H1 (cell line): ENCODE measurements around the gene TXNDC5. TPM values are rescaled to one million over a fixed set of nuclear protein-coding genes. Genes with fewer than 3 reads are reported as not detected.

Experiments
- CTCF ChIA-PET: fragments of 300-600 bp; sonication (Branson Sonifier 250); formaldehyde crosslinking; loops from one replicate; lab custom pipeline; 2021; ENCODE audit not compliant: partially characterized antibody; lab: Charles Lee
- POLR2A ChIA-PET: fragments of 300-600 bp; sonication (Branson Sonifier 250); formaldehyde crosslinking; loops from one replicate; lab custom pipeline; 2021; ENCODE audit warnings: inconsistent platforms; ENCODE audit not compliant: partially characterized antibody; lab: Charles Lee
- DNase-seq, 2 experiments: peaks; one replicate each; pipeline versions ENCODE4 v3.0.0 to v3.0.0-alpha.2; 2010 to 2022; ENCODE audit warnings: low spot score in 2 of 2, low read depth in 1 of 2, mixed read lengths in 1 of 2
- FAIRE-seq: peaks from 2 replicates; lab custom pipeline; 2011; peaks lifted over from hg19 to GRCh38; lab: Jason Lieb, UNC
- H2AFZ ChIP-seq: 2 replicates; pipeline ENCODE4 v1.8.1; 2012; ENCODE audit warnings: low read length, inconsistent platforms
- H2AK5ac ChIP-seq: 2 replicates; pipeline ENCODE4 v1.6.1; 2013; ENCODE audit warnings: low read depth, low read length
- H2BK120ac ChIP-seq: replicated peaks from 2 replicates; pipeline ENCODE3; 2013; ENCODE audit warnings: low read depth, low read length, inconsistent platforms
- H2BK12ac ChIP-seq: 2 replicates; pipeline ENCODE4 v1.6.1; 2013; ENCODE audit warnings: low read depth, low read length
- H2BK15ac ChIP-seq: 2 replicates; pipeline ENCODE4 v1.6.1; 2013; ENCODE audit warnings: low read length
- H2BK20ac ChIP-seq: 2 replicates; pipeline ENCODE4 v1.6.1; 2013; ENCODE audit warnings: low read length
- H2BK5ac ChIP-seq: 2 replicates; pipeline ENCODE4 v1.6.1; 2013; ENCODE audit warnings: low read depth, low read length
- H3K14ac ChIP-seq: 2 replicates; pipeline ENCODE4 v1.6.1; 2013; ENCODE audit warnings: inconsistent platforms; ENCODE audit not compliant: insufficient read length
- H3K18ac ChIP-seq: 2 replicates; pipeline ENCODE4 v1.6.1; 2013; ENCODE audit warnings: low read length; ENCODE audit errors: extremely low read depth
- H3K23ac ChIP-seq: 2 replicates; pipeline ENCODE4 v1.6.1; 2013; ENCODE audit warnings: inconsistent platforms; ENCODE audit not compliant: insufficient read length
- H3K23me2 ChIP-seq: 2 replicates; pipeline ENCODE4 v1.6.1; 2013; ENCODE audit warnings: low read depth, low read length
- H3K27ac ChIP-seq: 2 replicates; pipeline ENCODE4 v1.6.1; 2011; ENCODE audit warnings: low read depth, low read length, inconsistent platforms
- H3K27me3 ChIP-seq, 4 experiments: replicated peaks in 1 of 4; 1 replicate in 1 of 4; 2 replicates in 3 of 4; pipeline versions ENCODE4 v1.6.1 to v1.8.1; 2011 to 2013; ENCODE audit warnings: low read length in 3 of 4, mild to moderate bottlenecking in 3 of 4, inconsistent platforms in 2 of 4, mixed read lengths in 2 of 4, moderate library complexity in 1 of 4; ENCODE audit not compliant: control insufficient read depth in 3 of 4, insufficient read depth in 3 of 4; ENCODE audit errors: extremely low read depth in 1 of 4
- H3K36me3 ChIP-seq, 4 experiments: 2 replicates each; pipeline versions ENCODE4 v1.6.1 to v1.8.1; 2011 to 2013; ENCODE audit warnings: mild to moderate bottlenecking in 4 of 4, low read length in 3 of 4, moderate library complexity in 2 of 4, control low read depth in 1 of 4, inconsistent platforms in 1 of 4; ENCODE audit not compliant: insufficient read depth in 4 of 4, control insufficient read depth in 2 of 4
- H3K4ac ChIP-seq: replicated peaks from 2 replicates; pipeline ENCODE3; 2013; ENCODE audit warnings: low read length, low read depth, mixed read lengths, inconsistent platforms; ENCODE audit not compliant: insufficient read length
- H3K4me1 ChIP-seq, 4 experiments: replicated peaks in 1 of 4; 1 replicate in 1 of 4; 2 replicates in 3 of 4; pipeline versions ENCODE4 v1.6.1 to v1.8.1; 2011 to 2013; ENCODE audit warnings: low read length in 3 of 4, inconsistent platforms in 2 of 4, mixed read lengths in 1 of 4; ENCODE audit not compliant: insufficient read depth in 4 of 4, control insufficient read depth in 3 of 4
- H3K4me2 ChIP-seq, 2 experiments: 2 replicates each; pipeline versions ENCODE4 v1.6.1 to v1.8.1; 2011 to 2013; ENCODE audit warnings: low read depth in 2 of 2, low read length in 2 of 2, control low read depth in 1 of 2, inconsistent platforms in 1 of 2, mild to moderate bottlenecking in 1 of 2; ENCODE audit not compliant: insufficient read depth in 1 of 2
- H3K4me3 ChIP-seq, 4 experiments: fragments of 200-600, 300-600 bp in 1 of 4; sonication (generic), shearing (Covaris generic), sonication (Bioruptor Twin) in 1 of 4; 2 replicates each; pipeline versions ENCODE4 v1.5.1 to v1.8.1; 2011 to 2016; ENCODE audit warnings: low read length in 4 of 4, low read depth in 3 of 4, control low read depth in 2 of 4, inconsistent platforms in 2 of 4, mild to moderate bottlenecking in 2 of 4, mixed read lengths in 1 of 4, moderate library complexity in 1 of 4; ENCODE audit not compliant: insufficient read depth in 2 of 4; ENCODE audit errors: extremely low read depth in 1 of 4
- H3K56ac ChIP-seq: replicated peaks from 2 replicates; pipeline ENCODE3; 2013; ENCODE audit warnings: low read depth, mild to moderate bottlenecking, mixed read lengths, low read length, inconsistent platforms; ENCODE audit not compliant: insufficient read length
- H3K79me1 ChIP-seq: 2 replicates; pipeline ENCODE4 v1.6.1; 2013; ENCODE audit warnings: low read depth, low read length, control low read depth
- H3K79me2 ChIP-seq, 2 experiments: 2 replicates each; pipeline versions ENCODE4 v1.6.1 to v1.8.1; 2012 to 2013; ENCODE audit warnings: low read length in 2 of 2, mild to moderate bottlenecking in 2 of 2, inconsistent platforms in 1 of 2; ENCODE audit not compliant: insufficient read depth in 2 of 2, control insufficient read depth in 1 of 2
- H3K9ac ChIP-seq, 4 experiments: replicated peaks in 1 of 4; 1 replicate in 1 of 4; 2 replicates in 3 of 4; pipeline versions ENCODE4 v1.6.1 to v1.8.1; 2011 to 2013; ENCODE audit warnings: low read depth in 3 of 4, low read length in 3 of 4, control low read depth in 2 of 4, mild to moderate bottlenecking in 2 of 4, moderate library complexity in 2 of 4, inconsistent platforms in 1 of 4; ENCODE audit errors: extremely low read depth in 1 of 4
- H3K9me3 ChIP-seq, 2 experiments: 2 replicates each; pipeline versions ENCODE4 v1.6.1 to v1.8.1; 2012 to 2013; ENCODE audit warnings: mild to moderate bottlenecking in 2 of 2, moderate library complexity in 2 of 2, control low read depth in 1 of 2, inconsistent platforms in 1 of 2, low read depth in 1 of 2, low read length in 1 of 2, mixed read lengths in 1 of 2; ENCODE audit not compliant: insufficient read depth in 2 of 2
- H4K20me1 ChIP-seq, 2 experiments: replicated peaks in 1 of 2; 2 replicates each; pipeline versions ENCODE3 to v1.8.1; 2011 to 2013; ENCODE audit warnings: inconsistent platforms in 2 of 2, low read length in 2 of 2, mild to moderate bottlenecking in 1 of 2; ENCODE audit not compliant: insufficient read depth in 2 of 2, control insufficient read depth in 1 of 2
- H4K5ac ChIP-seq: 2 replicates; pipeline ENCODE4 v1.6.1; 2013; ENCODE audit warnings: low read length, low read depth, mixed read lengths, inconsistent platforms; ENCODE audit not compliant: insufficient read length
- H4K8ac ChIP-seq: 2 replicates; pipeline ENCODE4 v1.8.0; 2013; ENCODE audit warnings: mild to moderate bottlenecking, moderate library complexity, low read length, inconsistent platforms; ENCODE audit not compliant: insufficient read depth; ENCODE audit errors: extremely low read depth
- H4K91ac ChIP-seq: replicated peaks from 2 replicates; pipeline ENCODE3; 2013; ENCODE audit warnings: low read length, mixed read lengths, inconsistent platforms; ENCODE audit not compliant: insufficient read length
- CHD1 ChIP-seq: IDR thresholded peaks from 2 replicates; pipeline ENCODE4 v1.6.1; 2012; ENCODE audit warnings: low read depth, low read length, improper control_type of control experiment
- EP300 ChIP-seq, 2 experiments: IDR thresholded peaks; 1 replicate in 1 of 2; 2 replicates in 1 of 2; pipeline ENCODE4 v1.6.1; 2011 to 2012; ENCODE audit warnings: low read depth in 2 of 2, low read length in 2 of 2, mild to moderate bottlenecking in 2 of 2, borderline replicate concordance in 1 of 2, inconsistent platforms in 1 of 2, moderate library complexity in 1 of 2
- FOSL1 ChIP-seq: IDR thresholded peaks from 2 replicates; pipeline ENCODE4 v1.6.1; 2011; ENCODE audit warnings: mild to moderate bottlenecking, low read depth, low read length, moderate library complexity; ENCODE audit not compliant: insufficient read depth
- KDM5A ChIP-seq: fragments of 200-600 bp; IDR thresholded peaks from 2 replicates; pipeline ENCODE4 v1.7.1; 2012; ENCODE audit warnings: mild to moderate bottlenecking, low read length, inconsistent platforms, mixed read lengths
- MAX ChIP-seq: IDR thresholded peaks from 2 replicates; pipeline ENCODE4 v1.6.1; 2012; ENCODE audit warnings: inconsistent platforms
- PHF8 ChIP-seq: fragments of 200-600 bp; sonication (generic); conservative IDR thresholded peaks from 2 replicates; pipeline ENCODE4 v1.7.1; 2012; ENCODE audit warnings: low read depth, mild to moderate bottlenecking, inconsistent platforms, low read length, moderate library complexity
- POLR2A ChIP-seq, 2 experiments: IDR thresholded peaks; 1 replicate in 1 of 2; 2 replicates in 1 of 2; pipeline ENCODE4 v1.6.1; 2011; ENCODE audit warnings: low read depth in 2 of 2, low read length in 2 of 2, mild to moderate bottlenecking in 2 of 2; ENCODE audit errors: control extremely low read depth in 1 of 2
- SIX5 ChIP-seq: IDR thresholded peaks from 2 replicates; pipeline ENCODE4 v1.6.1; 2011; ENCODE audit warnings: mild to moderate bottlenecking, low read depth, low read length
- TAF7 ChIP-seq: optimal IDR thresholded peaks from 2 replicates; pipeline ENCODE3; 2011; ENCODE audit warnings: low read depth, mild to moderate bottlenecking, inconsistent platforms, low read length, moderate library complexity, borderline replicate concordance
- TEAD4 ChIP-seq: IDR thresholded peaks from 2 replicates; pipeline ENCODE4 v1.6.1; 2012; ENCODE audit warnings: low read depth, low read length, inconsistent platforms, mixed read lengths
- WGBS, 2 experiments: shearing (Covaris generic) in 1 of 2; methylation state at CpG; one replicate each; pipeline versions ENCODE4 v1.1.6 to v1.1.7; 2013 to 2015; ENCODE audit warnings: low lambda C conversion rate in 2 of 2, mixed read lengths in 2 of 2, inconsistent platforms in 1 of 2, low coverage in 1 of 2, missing lambda C conversion rate in 1 of 2; ENCODE audit not compliant: insufficient replicate concordance in 2 of 2, insufficient coverage in 1 of 2, insufficient read length in 1 of 2; ENCODE audit errors: extremely low coverage in 1 of 2, missing lambda C conversion rate in 1 of 2; 5-methylcytosine and 5-hydroxymethylcytosine counted together
- polyA plus RNA-seq, 7 experiments: library from polyadenylated mRNA; depleted of rRNA in 3 of 7; stranded (reverse) in 5 of 7; unstranded in 2 of 7; fragments of >200 nt in 5 of 7; fragments of 200-250 nt in 2 of 7; gene quantifications; 1 replicate in 5 of 7; 2 replicates in 1 of 7; 4 replicates in 1 of 7; pipeline versions ENCODE4 v1.2.1 to v1.2.3, GENCODE V29; 2011 to 2013; ENCODE audit warnings: missing spikeins in 2 of 7, mixed read lengths in 2 of 7
- total RNA-seq: library from RNA; stranded (reverse); fragmentation: NEBNext Ultra II Directional; extraction: Animal tissue kit (Norgen Biotek cat#: 25700); gene quantifications from 2 replicates; pipeline ENCODE4 v1.2.1, GENCODE V29; 2021

TXNDC5 gene
- total and polyA plus RNA-seq, 2 of the 8 experiments (the other 6 are each of a cell fraction or from before 2014, with no cell fraction given): 114 to 172 TPM

DNA sequence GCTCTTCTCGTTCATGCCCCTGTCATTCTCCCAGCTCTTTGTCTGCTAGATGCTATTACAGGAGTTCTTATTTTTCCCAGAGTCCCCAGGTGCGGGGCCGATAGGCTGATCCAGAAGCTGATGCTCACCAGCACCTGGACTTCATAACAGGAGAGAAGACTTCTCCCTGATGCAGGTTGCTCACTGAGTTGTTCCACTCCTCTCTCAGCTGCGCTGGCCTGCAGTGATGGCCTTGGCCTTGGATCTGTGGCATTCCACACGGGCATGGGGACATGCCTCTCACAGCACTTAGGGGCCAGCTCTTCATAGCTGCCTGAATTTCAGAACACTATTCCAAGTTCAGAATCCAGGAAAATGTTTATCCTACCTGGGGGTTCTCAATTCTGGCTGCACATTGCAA lies 7.1 kb upstream of the TXNDC5 start:
- peaks cover 0 to 1% (median 0%) of the 10 kb centered on the region in 4 experiments; a peak in 2 of 7 replicates for H3K27me3 ChIP-seq
- H2BK12ac ChIP-seq: no peak overlapping the region
- no peak overlapping the region; the same call in 1 of the 2 replicates for H4K8ac ChIP-seq
- H3K9me3 ChIP-seq: no peaks in the 10 kb centered on the region
- H3K36me3 ChIP-seq: no peaks in the 10 kb centered on the region
- no peak overlapping the region for H4K5ac ChIP-seq
- ChIA-PET CTCF (interaction anchor here (0.8 to 1.6 kb wide), 5 partner anchors 15 to 189 kb away, joined by 3 to 7 read pairs (median 3); no protein-coding TSS in a partner anchor), POLR2A (no interaction called here)
- no peak overlapping the region for H4K91ac ChIP-seq
- H3K14ac ChIP-seq: no peak overlapping the region
- WGBS, 2 experiments: 86% methylated on average over 5 of the region's 5 CpGs; no CpG with 5 or more reads in 1 of the 2 experiments
- H3K18ac ChIP-seq: no peak overlapping the region
- DNase-seq (no peak), FAIRE-seq (no peak)
- no peaks in the 10 kb centered on the region; the same call in 1 of the 2 replicates for H3K79me1 ChIP-seq
- H3K23ac ChIP-seq: no peak overlapping the region
- H2AFZ ChIP-seq: no peak overlapping the region
- no peak overlapping the region for H3K9ac ChIP-seq
- peaks cover 0 to 2% (median 0%) of the 10 kb centered on the region in 4 experiments; a peak in 1 of 7 replicates for H3K4me1 ChIP-seq
- H2BK20ac ChIP-seq: no peak overlapping the region
- no peaks in the 10 kb centered on the region for H3K79me2 ChIP-seq
- H2BK120ac ChIP-seq: no peak overlapping the region
- no peaks in the 10 kb centered on the region for H3K23me2 ChIP-seq
- no peak overlapping the region for H2BK5ac ChIP-seq
- no peak overlapping the region for H2BK15ac ChIP-seq
- no peaks in the 10 kb centered on the region for H4K20me1 ChIP-seq
- no peak overlapping the region for H2AK5ac ChIP-seq
- TF ChIP-seq PHF8 (no peak), POLR2A (IDR thresholded peaks at IDR 0.05; ENCODE audit: control extremely low read depth in 1 of 2, low read depth in 2 of 2, low read length in 2 of 2) (no peak), TAF7 (no peak), EP300 (IDR thresholded peaks at IDR 0.05; ENCODE audit: borderline replicate concordance in 1 of 2, low read depth in 2 of 2, low read length in 2 of 2) (no peak), SIX5 (no peak), FOSL1 (no peak), CHD1 (no peak), KDM5A (no peak), TEAD4 (no peak), MAX (no peak)
- H3K27ac ChIP-seq: no peak overlapping the region
- H3K4me3 ChIP-seq: no peak overlapping the region
- H3K56ac ChIP-seq: no peak overlapping the region
- H3K4ac ChIP-seq: no peak overlapping the region
- H3K4me2 ChIP-seq: no peak overlapping the region
